ENCODE results near the gene RAD51D. TPM values are rescaled to one million over a fixed set of nuclear protein-coding genes. Genes with fewer than 3 reads are reported as not detected.
A peak's percentile ranks its signal among the peaks of the same experiment; 100 is the strongest.
"Not testable (repeated sequence)": the region's sequence is repeated elsewhere in the genome, so short reads cannot be mapped to it uniquely, and the experiment has no call there.

RAD51D gene
- total RNA-seq, 1 donor from 2014 or later: 11.1 TPM

- no peaks in the 10 kb centered on the region for H3K9me3 Mint-ChIP-seq (ENCODE audit: low read depth)
- DNase-seq (ENCODE audit: low spot score): peak; percentile 8
- H3K27me3 Mint-ChIP-seq (ENCODE audit: low read depth): peaks cover 22% of the 10 kb centered on the region
- H3K27ac Mint-ChIP-seq (ENCODE audit: unreplicated experiment): no peak overlapping the region
- TF ChIP-seq CTCF (IDR thresholded peaks at IDR 0.05): no peak
- H3K4me3 Mint-ChIP-seq (ENCODE audit: unreplicated experiment): no peak overlapping the region
- no peaks in the 10 kb centered on the region for H3K36me3 Mint-ChIP-seq (ENCODE audit: low read depth)
- H3K4me1 Mint-ChIP-seq (ENCODE audit: low read depth): no peaks in the 10 kb centered on the region
Observed at GRCh38 chr17:35155246-35155645, 35.6 kb upstream of the RAD51D start.

- Mint-ChIP-seq H3K27me3 (ENCODE audit: low read depth) (peaks cover 22% of the 10 kb centered on the region), H3K4me1 (ENCODE audit: low read depth) (no peaks in the 10 kb centered on the region), H3K9me3 (ENCODE audit: low read depth) (no peaks in the 10 kb centered on the region), H3K36me3 (ENCODE audit: low read depth) (no peaks in the 10 kb centered on the region), H3K4me3 (ENCODE audit: unreplicated experiment) (no peak overlapping the region), H3K27ac (ENCODE audit: unreplicated experiment) (no peak overlapping the region)
- no peak for TF ChIP-seq CTCF (IDR thresholded peaks at IDR 0.05)
- peak; percentile 56 for DNase-seq (ENCODE audit: low spot score)
Observed at GRCh38 chr17:35154196-35155165, 34.8 kb upstream of the RAD51D start.

GRCh38 chr17:35152421-35153140 is 32.9 kb upstream of the RAD51D start:
- TF ChIP-seq CTCF (IDR thresholded peaks at IDR 0.05): no peak
- DNase-seq (ENCODE audit: low spot score): no peak
- Mint-ChIP-seq H3K27me3 (ENCODE audit: low read depth) (peaks cover 22% of the 10 kb centered on the region), H3K27ac (ENCODE audit: unreplicated experiment) (no peak overlapping the region), H3K36me3 (ENCODE audit: low read depth) (no peaks in the 10 kb centered on the region), H3K9me3 (ENCODE audit: low read depth) (no peaks in the 10 kb centered on the region), H3K4me1 (ENCODE audit: low read depth) (no peaks in the 10 kb centered on the region), H3K4me3 (ENCODE audit: unreplicated experiment) (no peak overlapping the region)

GRCh38 chr17:35151080-35151479 is 31.4 kb upstream of the RAD51D start:
- not testable (repeated sequence) for H3K36me3 Mint-ChIP-seq (ENCODE audit: low read depth); H3K9me3 Mint-ChIP-seq (ENCODE audit: low read depth); H3K4me3 Mint-ChIP-seq (ENCODE audit: unreplicated experiment); H3K27ac Mint-ChIP-seq (ENCODE audit: unreplicated experiment); H3K4me1 Mint-ChIP-seq (ENCODE audit: low read depth)
- H3K27me3 Mint-ChIP-seq (ENCODE audit: low read depth): peaks cover 23% of the 10 kb centered on the region
- peak; percentile 68 for DNase-seq (ENCODE audit: low spot score)

- Mint-ChIP-seq H3K4me1 (ENCODE audit: low read depth) (no peaks in the 10 kb centered on the region), H3K9me3 (ENCODE audit: low read depth) (no peaks in the 10 kb centered on the region), H3K27me3 (ENCODE audit: low read depth) (peaks cover 21% of the 10 kb centered on the region), H3K4me3 (ENCODE audit: unreplicated experiment) (no peak overlapping the region), H3K27ac (ENCODE audit: unreplicated experiment) (no peak overlapping the region), H3K36me3 (ENCODE audit: low read depth) (no peaks in the 10 kb centered on the region)
- no peak for TF ChIP-seq CTCF (IDR thresholded peaks at IDR 0.05)
- no peak for DNase-seq (ENCODE audit: low spot score)
Observed at GRCh38 chr17:35149941-35150340, 30.3 kb upstream of the RAD51D start.
